SK-N-SH treated with all-trans-retinoic acid at 6 μM for 48 hours (cell line): ENCODE data around the gene SERGEF.

Experiments used
- ATAC-seq: fragments of 200-7000 bp; cut with Tn5 transposase; 3 replicates; pipeline ENCODE4 v1.9.1; 2020; ENCODE audit warnings: mild to moderate bottlenecking, moderate library complexity
- BACH2 ChIP-seq: fragments of 250-450 bp; sonication (Bioruptor Pico); IDR thresholded peaks from 2 replicates; pipeline ENCODE4 v1.9.0; 2021; ENCODE audit warnings: mild to moderate bottlenecking, borderline replicate concordance
- CREB5 ChIP-seq: fragments of 250-450 bp; sonication (Bioruptor Pico); IDR thresholded peaks from 2 replicates; pipeline ENCODE4 v1.5.1; 2020; ENCODE audit warnings: low read depth, mild to moderate bottlenecking, moderate library complexity
- CSDC2 ChIP-seq: fragments of 250-450 bp; sonication (Bioruptor Pico); IDR thresholded peaks from 2 replicates; pipeline ENCODE4 v1.5.0; 2020; ENCODE audit warnings: mild to moderate bottlenecking, moderate library complexity
- ESRRG ChIP-seq: fragments of 250-450 bp; sonication (Bioruptor Pico); IDR thresholded peaks from 2 replicates; pipeline ENCODE4 v1.6.1; 2021; ENCODE audit warnings: mild to moderate bottlenecking
- GLIS3 ChIP-seq: fragments of 250-450 bp; sonication (Bioruptor Pico); IDR thresholded peaks from 2 replicates; pipeline ENCODE4 v1.5.0; 2020; ENCODE audit warnings: mild to moderate bottlenecking, moderate library complexity
- OSR1 ChIP-seq: fragments of 250-450 bp; sonication (Bioruptor Pico); IDR thresholded peaks from 2 replicates; pipeline ENCODE4 v1.8.0; 2022; ENCODE audit warnings: moderate library complexity, mild to moderate bottlenecking, inconsistent platforms
- PATZ1 ChIP-seq: fragments of 250-450 bp; sonication (Bioruptor Pico); IDR thresholded peaks from 2 replicates; pipeline ENCODE4 v1.8.0; 2020; ENCODE audit warnings: mild to moderate bottlenecking, moderate library complexity, borderline replicate concordance
- PPARA ChIP-seq: fragments of 250-450 bp; sonication (Bioruptor Pico); IDR thresholded peaks from 2 replicates; pipeline ENCODE4 v1.5.0; 2020; ENCODE audit warnings: mild to moderate bottlenecking, borderline replicate concordance
- RARB ChIP-seq: fragments of 250-450 bp; sonication (Bioruptor Pico); IDR thresholded peaks from 2 replicates; pipeline ENCODE4 v1.8.0; 2021; ENCODE audit warnings: mild to moderate bottlenecking, moderate library complexity
- SNAI2 ChIP-seq: fragments of 250-450 bp; sonication (Bioruptor Pico); IDR thresholded peaks from 2 replicates; pipeline ENCODE4 v1.5.0; 2020; ENCODE audit warnings: mild to moderate bottlenecking, moderate library complexity
- TCF4 ChIP-seq: fragments of 250-450 bp; sonication (Bioruptor Pico); IDR thresholded peaks from 2 replicates; pipeline ENCODE4 v1.8.0; 2021; ENCODE audit warnings: mild to moderate bottlenecking, moderate library complexity, borderline replicate concordance
- TOX ChIP-seq: fragments of 250-450 bp; sonication (Bioruptor Pico); IDR thresholded peaks from 2 replicates; pipeline ENCODE4 v1.8.0; 2021; ENCODE audit warnings: mild to moderate bottlenecking, moderate library complexity, borderline replicate concordance
- ZC3H10 ChIP-seq: fragments of 250-450 bp; sonication (Bioruptor Pico); IDR thresholded peaks from 2 replicates; pipeline ENCODE4 v1.5.1; 2021; ENCODE audit warnings: mild to moderate bottlenecking, moderate library complexity
- ZFP3 ChIP-seq: fragments of 250-450 bp; sonication (Bioruptor Pico); IDR thresholded peaks from 2 replicates; pipeline ENCODE4 v1.5.0; 2020; ENCODE audit warnings: mild to moderate bottlenecking, moderate library complexity
- ZNF565 ChIP-seq: fragments of 450-650 bp; formaldehyde crosslinking; conservative IDR thresholded peaks from 2 replicates; pipeline ENCODE4 v1.5.0; 2020; ENCODE audit warnings: low read depth, mild to moderate bottlenecking, moderate library complexity
- ZNF70 ChIP-seq: fragments of 450-650 bp; formaldehyde crosslinking; IDR thresholded peaks from 2 replicates; pipeline ENCODE4 v1.5.0; 2020; ENCODE audit warnings: mild to moderate bottlenecking, moderate library complexity
- ZNF8 ChIP-seq: fragments of 450-650 bp; formaldehyde crosslinking; IDR thresholded peaks from 2 replicates; pipeline ENCODE4 v1.5.0; 2020; ENCODE audit warnings: mild to moderate bottlenecking, moderate library complexity
- TF ChIP-seq, protein P1 (sequence below): fragments of 250-450 bp; sonication (Bioruptor Pico); IDR thresholded peaks from 2 replicates; pipeline ENCODE4 v1.5.0; 2020; ENCODE audit warnings: mild to moderate bottlenecking, moderate library complexity
- TF ChIP-seq, protein P2 (sequence below): fragments of 250-450 bp; sonication (Bioruptor Pico); IDR thresholded peaks from 2 replicates; pipeline ENCODE4 v1.8.0; 2021; ENCODE audit warnings: low read depth, mild to moderate bottlenecking, moderate library complexity, borderline replicate concordance
- TF ChIP-seq, protein P3 (sequence below): fragments of 250-450 bp; sonication (Bioruptor Pico); IDR thresholded peaks from 2 replicates; pipeline ENCODE4 v1.5.1; 2021; ENCODE audit warnings: mild to moderate bottlenecking, moderate library complexity

Gene SERGEF

GRCh38 chr11:17850336-17850735 lies 162.5 kb downstream of the SERGEF start:
- TF ChIP-seq, protein P1, sequence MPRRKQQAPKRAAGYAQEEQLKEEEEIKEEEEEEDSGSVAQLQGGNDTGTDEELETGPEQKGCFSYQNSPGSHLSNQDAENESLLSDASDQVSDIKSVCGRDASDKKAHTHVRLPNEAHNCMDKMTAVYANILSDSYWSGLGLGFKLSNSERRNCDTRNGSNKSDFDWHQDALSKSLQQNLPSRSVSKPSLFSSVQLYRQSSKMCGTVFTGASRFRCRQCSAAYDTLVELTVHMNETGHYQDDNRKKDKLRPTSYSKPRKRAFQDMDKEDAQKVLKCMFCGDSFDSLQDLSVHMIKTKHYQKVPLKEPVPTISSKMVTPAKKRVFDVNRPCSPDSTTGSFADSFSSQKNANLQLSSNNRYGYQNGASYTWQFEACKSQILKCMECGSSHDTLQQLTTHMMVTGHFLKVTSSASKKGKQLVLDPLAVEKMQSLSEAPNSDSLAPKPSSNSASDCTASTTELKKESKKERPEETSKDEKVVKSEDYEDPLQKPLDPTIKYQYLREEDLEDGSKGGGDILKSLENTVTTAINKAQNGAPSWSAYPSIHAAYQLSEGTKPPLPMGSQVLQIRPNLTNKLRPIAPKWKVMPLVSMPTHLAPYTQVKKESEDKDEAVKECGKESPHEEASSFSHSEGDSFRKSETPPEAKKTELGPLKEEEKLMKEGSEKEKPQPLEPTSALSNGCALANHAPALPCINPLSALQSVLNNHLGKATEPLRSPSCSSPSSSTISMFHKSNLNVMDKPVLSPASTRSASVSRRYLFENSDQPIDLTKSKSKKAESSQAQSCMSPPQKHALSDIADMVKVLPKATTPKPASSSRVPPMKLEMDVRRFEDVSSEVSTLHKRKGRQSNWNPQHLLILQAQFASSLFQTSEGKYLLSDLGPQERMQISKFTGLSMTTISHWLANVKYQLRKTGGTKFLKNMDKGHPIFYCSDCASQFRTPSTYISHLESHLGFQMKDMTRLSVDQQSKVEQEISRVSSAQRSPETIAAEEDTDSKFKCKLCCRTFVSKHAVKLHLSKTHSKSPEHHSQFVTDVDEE (CRISPR knock-in tag): peak; percentile 47; the same call in 1 of the 2 replicates
- TF ChIP-seq PATZ1: no peak
- TF ChIP-seq, protein P2, sequence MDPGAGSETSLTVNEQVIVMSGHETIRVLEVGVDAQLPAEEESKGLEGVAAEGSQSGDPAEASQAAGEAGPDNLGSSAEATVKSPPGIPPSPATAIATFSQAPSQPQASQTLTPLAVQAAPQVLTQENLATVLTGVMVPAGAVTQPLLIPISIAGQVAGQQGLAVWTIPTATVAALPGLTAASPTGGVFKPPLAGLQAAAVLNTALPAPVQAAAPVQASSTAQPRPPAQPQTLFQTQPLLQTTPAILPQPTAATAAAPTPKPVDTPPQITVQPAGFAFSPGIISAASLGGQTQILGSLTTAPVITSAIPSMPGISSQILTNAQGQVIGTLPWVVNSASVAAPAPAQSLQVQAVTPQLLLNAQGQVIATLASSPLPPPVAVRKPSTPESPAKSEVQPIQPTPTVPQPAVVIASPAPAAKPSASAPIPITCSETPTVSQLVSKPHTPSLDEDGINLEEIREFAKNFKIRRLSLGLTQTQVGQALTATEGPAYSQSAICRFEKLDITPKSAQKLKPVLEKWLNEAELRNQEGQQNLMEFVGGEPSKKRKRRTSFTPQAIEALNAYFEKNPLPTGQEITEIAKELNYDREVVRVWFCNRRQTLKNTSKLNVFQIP (CRISPR knock-in tag): no peak
- ATAC-seq: no peak

DNA sequence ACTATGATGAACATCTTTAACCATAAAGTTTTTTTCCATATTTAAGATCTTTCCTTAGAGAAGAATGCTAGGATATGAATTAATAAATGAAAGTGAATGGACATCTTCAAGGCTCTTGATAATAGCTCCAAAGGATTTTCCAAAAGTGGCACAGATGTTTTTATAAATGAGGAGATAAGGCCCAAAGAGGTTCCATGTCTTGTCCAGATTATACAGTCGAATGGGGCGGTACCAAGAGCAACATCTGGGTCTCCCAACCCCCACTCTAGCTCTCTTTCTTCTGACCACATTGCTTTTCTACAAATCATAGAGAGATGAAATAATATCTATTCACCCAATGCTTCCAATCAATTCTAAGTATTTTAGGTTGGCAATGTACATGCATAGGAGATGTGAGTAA lies 164.1 kb downstream of the SERGEF start:
- no peak for ATAC-seq
- TF ChIP-seq ZFP3 (CRISPR knock-in tag): no peak
- TF ChIP-seq GLIS3 (CRISPR knock-in tag): no peak
- no peak for TF ChIP-seq ZC3H10 (CRISPR knock-in tag)
- no peak for TF ChIP-seq ZNF565 (CRISPR knock-in tag)
- TF ChIP-seq, protein P3, sequence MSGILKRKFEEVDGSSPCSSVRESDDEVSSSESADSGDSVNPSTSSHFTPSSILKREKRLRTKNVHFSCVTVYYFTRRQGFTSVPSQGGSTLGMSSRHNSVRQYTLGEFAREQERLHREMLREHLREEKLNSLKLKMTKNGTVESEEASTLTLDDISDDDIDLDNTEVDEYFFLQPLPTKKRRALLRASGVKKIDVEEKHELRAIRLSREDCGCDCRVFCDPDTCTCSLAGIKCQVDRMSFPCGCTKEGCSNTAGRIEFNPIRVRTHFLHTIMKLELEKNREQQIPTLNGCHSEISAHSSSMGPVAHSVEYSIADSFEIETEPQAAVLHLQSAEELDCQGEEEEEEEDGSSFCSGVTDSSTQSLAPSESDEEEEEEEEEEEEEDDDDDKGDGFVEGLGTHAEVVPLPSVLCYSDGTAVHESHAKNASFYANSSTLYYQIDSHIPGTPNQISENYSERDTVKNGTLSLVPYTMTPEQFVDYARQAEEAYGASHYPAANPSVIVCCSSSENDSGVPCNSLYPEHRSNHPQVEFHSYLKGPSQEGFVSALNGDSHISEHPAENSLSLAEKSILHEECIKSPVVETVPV (CRISPR knock-in tag): no peak

- peak; percentile 76 for ATAC-seq
- no peak for TF ChIP-seq TCF4 (CRISPR knock-in tag)
- no peak for TF ChIP-seq RARB (CRISPR knock-in tag)
- TF ChIP-seq PPARA (CRISPR knock-in tag): no peak
- no peak for TF ChIP-seq ZC3H10 (CRISPR knock-in tag)
- no peak for TF ChIP-seq TOX
- no peak for TF ChIP-seq OSR1 (CRISPR knock-in tag)
- no peak for TF ChIP-seq CREB5 (CRISPR knock-in tag)
- TF ChIP-seq ESRRG: no peak
- TF ChIP-seq BACH2 (CRISPR knock-in tag): no peak
- no peak for TF ChIP-seq SNAI2 (CRISPR knock-in tag)
- no peak for TF ChIP-seq PATZ1
- TF ChIP-seq, protein P1 (CRISPR knock-in tag): no peak
- TF ChIP-seq CSDC2 (CRISPR knock-in tag): no peak
- no peak for TF ChIP-seq ZFP3 (CRISPR knock-in tag)
- no peak for TF ChIP-seq ZNF70
- no peak for TF ChIP-seq ZNF8
- TF ChIP-seq, protein P2 (CRISPR knock-in tag): no peak
Measured at GRCh38 chr11:17846852-17847453, 165.9 kb downstream of the SERGEF start.
